OCI-LY3 (cell line): ENCODE data around the gene XRCC6.

Experiments
- EZH2phosphoT487 ChIP-seq: fragments of 200-600 bp; shearing (Covaris generic); IDR thresholded peaks from 2 replicates; pipeline ENCODE4 v1.6.1; 2018; ENCODE audit warnings: antibody characterized with exemption, mixed run types, low read depth
- TF ChIP-seq, protein P1 (sequence below): fragments of 200-600, 300-600 bp; sonication (generic); IDR thresholded peaks from 2 replicates; pipeline ENCODE4 v1.5.1; 2014; ENCODE audit warnings: antibody characterized with exemption, low read length, low read depth

DNA sequence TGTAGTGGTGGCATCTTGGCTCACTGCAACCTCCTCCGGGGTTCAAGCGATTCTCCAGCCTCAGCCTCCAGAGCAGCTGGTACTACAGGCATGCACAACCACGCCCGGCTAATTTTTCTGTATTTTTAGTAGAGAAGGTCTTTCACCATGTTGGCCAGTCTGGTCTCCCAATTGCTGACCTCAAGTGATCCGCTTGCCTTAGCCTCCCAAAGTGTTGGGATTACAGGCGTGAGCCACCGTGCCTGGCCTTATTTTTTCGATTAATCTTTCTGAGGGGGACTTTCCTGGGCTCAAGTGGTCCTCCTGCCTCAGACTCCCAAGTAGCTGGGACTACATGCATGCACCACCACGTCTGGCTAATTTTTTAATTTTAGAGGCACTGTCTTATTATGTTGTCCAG lies 62.0 kb downstream of the XRCC6 start:
- TF ChIP-seq, protein P1, sequence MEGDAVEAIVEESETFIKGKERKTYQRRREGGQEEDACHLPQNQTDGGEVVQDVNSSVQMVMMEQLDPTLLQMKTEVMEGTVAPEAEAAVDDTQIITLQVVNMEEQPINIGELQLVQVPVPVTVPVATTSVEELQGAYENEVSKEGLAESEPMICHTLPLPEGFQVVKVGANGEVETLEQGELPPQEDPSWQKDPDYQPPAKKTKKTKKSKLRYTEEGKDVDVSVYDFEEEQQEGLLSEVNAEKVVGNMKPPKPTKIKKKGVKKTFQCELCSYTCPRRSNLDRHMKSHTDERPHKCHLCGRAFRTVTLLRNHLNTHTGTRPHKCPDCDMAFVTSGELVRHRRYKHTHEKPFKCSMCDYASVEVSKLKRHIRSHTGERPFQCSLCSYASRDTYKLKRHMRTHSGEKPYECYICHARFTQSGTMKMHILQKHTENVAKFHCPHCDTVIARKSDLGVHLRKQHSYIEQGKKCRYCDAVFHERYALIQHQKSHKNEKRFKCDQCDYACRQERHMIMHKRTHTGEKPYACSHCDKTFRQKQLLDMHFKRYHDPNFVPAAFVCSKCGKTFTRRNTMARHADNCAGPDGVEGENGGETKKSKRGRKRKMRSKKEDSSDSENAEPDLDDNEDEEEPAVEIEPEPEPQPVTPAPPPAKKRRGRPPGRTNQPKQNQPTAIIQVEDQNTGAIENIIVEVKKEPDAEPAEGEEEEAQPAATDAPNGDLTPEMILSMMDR: no peak
- no peak for TF ChIP-seq EZH2phosphoT487
